22Rv1 (cell line): ENCODE results near the gene WIPI1.

Source experiments
- ZFX ChIP-seq: fragments of 450-650 bp; IDR thresholded peaks from 2 replicates; pipeline ENCODE4 v1.6.1; 2017; ENCODE audit warnings: antibody characterized with exemption, borderline replicate concordance
- TF ChIP-seq, protein P1 (sequence below): fragments of 450-650 bp; IDR thresholded peaks from 2 replicates; pipeline ENCODE4 v1.5.1; 2017; ENCODE audit warnings: mild to moderate bottlenecking

DNA sequence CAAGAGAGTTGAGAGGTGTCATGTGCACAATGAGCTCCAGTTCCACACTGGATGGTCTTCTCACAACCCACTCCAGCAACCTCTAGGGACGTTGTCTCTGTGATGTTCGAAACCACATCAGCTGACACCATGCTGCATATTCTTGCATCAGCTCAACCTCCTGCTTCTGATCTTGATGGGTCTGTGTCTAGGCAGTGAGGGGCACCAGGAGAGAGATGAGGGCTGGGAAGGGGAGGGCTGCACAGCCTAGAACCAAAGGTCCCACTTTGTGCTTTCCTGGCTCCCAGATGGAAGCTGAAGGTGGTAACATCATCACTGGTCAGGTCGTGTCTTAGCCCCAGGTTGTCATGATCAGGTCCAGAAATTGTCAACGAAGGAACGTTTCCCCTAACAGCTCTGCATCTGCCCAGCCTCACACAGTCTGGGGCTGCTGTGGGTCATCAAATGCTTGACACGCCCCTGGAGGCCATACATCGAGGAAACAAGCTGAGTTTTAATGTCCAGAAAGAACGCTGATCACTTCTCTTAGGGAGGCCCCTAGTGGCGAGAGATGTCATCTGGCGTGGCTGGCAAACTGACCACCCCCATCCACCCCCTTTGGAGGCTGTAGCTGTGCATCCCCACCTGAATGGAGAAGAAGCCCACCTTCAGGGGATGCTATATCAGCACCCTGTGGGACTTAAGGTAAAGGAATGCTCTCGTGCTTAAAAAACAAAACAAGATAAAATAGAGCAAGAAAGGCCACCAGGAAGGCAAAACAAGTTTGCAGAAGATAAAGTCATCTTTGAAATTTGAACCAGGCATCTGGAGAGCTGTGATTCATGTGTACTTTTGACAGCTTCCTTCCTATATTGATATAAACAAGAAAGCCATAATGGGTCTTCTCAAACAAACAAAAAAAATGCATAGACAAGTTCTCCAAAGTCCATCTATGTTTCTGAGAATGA is 58.3 kb downstream of the WIPI1 start:
- TF ChIP-seq, protein P1, sequence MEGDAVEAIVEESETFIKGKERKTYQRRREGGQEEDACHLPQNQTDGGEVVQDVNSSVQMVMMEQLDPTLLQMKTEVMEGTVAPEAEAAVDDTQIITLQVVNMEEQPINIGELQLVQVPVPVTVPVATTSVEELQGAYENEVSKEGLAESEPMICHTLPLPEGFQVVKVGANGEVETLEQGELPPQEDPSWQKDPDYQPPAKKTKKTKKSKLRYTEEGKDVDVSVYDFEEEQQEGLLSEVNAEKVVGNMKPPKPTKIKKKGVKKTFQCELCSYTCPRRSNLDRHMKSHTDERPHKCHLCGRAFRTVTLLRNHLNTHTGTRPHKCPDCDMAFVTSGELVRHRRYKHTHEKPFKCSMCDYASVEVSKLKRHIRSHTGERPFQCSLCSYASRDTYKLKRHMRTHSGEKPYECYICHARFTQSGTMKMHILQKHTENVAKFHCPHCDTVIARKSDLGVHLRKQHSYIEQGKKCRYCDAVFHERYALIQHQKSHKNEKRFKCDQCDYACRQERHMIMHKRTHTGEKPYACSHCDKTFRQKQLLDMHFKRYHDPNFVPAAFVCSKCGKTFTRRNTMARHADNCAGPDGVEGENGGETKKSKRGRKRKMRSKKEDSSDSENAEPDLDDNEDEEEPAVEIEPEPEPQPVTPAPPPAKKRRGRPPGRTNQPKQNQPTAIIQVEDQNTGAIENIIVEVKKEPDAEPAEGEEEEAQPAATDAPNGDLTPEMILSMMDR = peak; percentile 75
- no peak for TF ChIP-seq ZFX
